ENCODE measurements around the gene NTRK2. TPM values are rescaled to one million over a fixed set of nuclear protein-coding genes. Genes with fewer than 3 reads are reported as not detected.

The NTRK2 gene
- total RNA-seq (2021) (not detected in 2 replicates), Bru-seq, nascent RNA (not detected), BruChase-seq, experiment 1, labeled RNA remaining after a 2-hour chase (percentile 0 among the genes with signal in this experiment), BruChase-seq, experiment 2, labeled RNA remaining after a 6-hour chase (percentile 1 among the genes with signal in this experiment)
- long read RNA-seq, result 0 reads

DNA sequence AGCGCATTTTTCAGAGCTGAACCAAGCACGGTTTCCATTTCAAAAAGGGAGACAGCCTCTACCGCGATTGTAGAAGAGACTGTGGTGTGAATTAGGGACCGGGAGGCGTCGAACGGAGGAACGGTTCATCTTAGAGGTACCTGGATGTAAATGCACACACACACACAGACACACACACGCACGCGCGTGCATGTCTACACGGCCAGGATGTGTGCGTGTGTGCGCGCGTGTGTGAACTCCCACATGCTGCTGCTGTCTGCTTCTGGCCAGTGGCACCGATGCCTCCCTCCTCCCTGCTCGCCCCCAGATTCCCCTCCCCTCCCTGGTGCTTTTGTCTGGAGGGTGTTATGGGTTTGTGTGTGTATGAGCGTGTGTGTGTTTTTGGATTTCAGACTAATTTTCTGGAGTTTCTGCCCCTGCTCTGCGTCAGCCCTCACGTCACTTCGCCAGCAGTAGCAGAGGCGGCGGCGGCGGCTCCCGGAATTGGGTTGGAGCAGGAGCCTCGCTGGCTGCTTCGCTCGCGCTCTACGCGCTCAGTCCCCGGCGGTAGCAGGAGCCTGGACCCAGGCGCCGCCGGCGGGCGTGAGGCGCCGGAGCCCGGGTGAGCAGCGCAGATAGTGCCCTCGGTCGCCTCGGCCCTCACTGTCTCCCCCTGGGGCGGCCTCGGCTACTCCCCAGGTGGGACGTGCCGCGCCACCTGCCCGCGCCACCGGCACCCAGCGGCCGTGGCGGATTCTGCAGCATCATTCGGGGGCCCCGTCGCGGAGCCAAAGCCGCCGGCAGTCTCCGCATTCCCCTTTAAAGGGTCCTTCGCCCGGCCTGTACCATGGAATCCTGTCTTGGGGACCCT is at the start of gene NTRK2:
Gene NTRK2 (plus strand): TSS at position 442 of the 850 bp plus-strand sequence. CDS start 1,020 bp downstream, outside the sequence.
- Histone ChIP-seq H2AFZ (no peak within 1 kb of the TSS), H3K27ac (no peak within 1 kb of the TSS), H3K4me3 (no peak within 1 kb of the TSS), H3K9me2 (ENCODE audit: insufficient read depth) (no peaks in the 10 kb centered on the region), H3F3A (ENCODE audit: insufficient read depth, low read depth) (no peaks in the 10 kb centered on the region), H3K4me1 (replicated peaks; ENCODE audit: insufficient read depth) (no peaks in the 10 kb centered on the region), H3K36me3 (ENCODE audit: low read depth) (no peaks in the 10 kb centered on the region), H4K20me1 (ENCODE audit: insufficient read depth) (no peaks in the 10 kb centered on the region), H3K9me3 (ENCODE audit: insufficient read depth, low read depth) (no peaks in the 10 kb centered on the region; the same call in 1 of the 2 replicates), H3K27me3 (ENCODE audit: insufficient read depth, low read depth) (peaks cover 7% of the 10 kb centered on the region; the same call in 1 of the 2 replicates), H3K79me2 (ENCODE audit: low read depth) (no peaks in the 10 kb centered on the region), H3K4me2 (no peak within 1 kb of the TSS)
- no peak for TF ChIP-seq EZH2 (IDR thresholded peaks at IDR 0.05; ENCODE audit: low read depth)
- TF ChIP-seq, protein P1, sequence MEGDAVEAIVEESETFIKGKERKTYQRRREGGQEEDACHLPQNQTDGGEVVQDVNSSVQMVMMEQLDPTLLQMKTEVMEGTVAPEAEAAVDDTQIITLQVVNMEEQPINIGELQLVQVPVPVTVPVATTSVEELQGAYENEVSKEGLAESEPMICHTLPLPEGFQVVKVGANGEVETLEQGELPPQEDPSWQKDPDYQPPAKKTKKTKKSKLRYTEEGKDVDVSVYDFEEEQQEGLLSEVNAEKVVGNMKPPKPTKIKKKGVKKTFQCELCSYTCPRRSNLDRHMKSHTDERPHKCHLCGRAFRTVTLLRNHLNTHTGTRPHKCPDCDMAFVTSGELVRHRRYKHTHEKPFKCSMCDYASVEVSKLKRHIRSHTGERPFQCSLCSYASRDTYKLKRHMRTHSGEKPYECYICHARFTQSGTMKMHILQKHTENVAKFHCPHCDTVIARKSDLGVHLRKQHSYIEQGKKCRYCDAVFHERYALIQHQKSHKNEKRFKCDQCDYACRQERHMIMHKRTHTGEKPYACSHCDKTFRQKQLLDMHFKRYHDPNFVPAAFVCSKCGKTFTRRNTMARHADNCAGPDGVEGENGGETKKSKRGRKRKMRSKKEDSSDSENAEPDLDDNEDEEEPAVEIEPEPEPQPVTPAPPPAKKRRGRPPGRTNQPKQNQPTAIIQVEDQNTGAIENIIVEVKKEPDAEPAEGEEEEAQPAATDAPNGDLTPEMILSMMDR (conservative IDR thresholded peaks at IDR 0.05), result no peak
- DNase-seq, result no peak
- intact Hi-C loops (cut with micrococcal nuclease; ENCODE audit: unreplicated experiment), result no loop called here
- ChIA-PET POLR2A (ENCODE audit: unreplicated experiment) (no interaction called here), CTCF (no interaction called here)
- BruUV-seq (replicated peaks), result no TSS peak

DNA sequence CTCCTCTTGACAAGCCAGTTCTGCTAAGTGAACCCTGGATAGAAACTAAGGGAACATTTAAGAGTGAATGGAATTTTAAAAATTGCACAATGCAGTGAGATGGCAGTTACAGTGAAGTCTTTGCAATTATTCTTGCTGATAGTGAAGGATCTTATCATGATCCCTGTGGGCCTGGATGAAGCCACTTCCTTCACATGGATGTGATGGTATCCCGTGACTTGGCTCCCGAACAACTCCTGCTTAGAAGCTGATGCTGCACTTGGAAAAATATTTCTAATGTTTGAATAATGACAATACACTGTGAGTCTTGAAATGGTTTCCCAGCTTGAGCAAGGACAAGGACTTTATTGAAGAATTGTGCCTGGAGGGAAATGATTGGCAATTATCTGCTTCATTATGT is 49.2 kb upstream of the NTRK2 start:
- no peak overlapping the region for H3K27ac ChIP-seq
- no peaks in the 10 kb centered on the region for H3K79me2 ChIP-seq (ENCODE audit: low read depth)
- no peaks in the 10 kb centered on the region for H3K36me3 ChIP-seq (ENCODE audit: low read depth)
- ChIA-PET POLR2A (ENCODE audit: unreplicated experiment) (no interaction called here), CTCF (no interaction called here)
- BruUV-seq (replicated peaks), result no TSS peak
- no peaks in the 10 kb centered on the region for H3K9me2 ChIP-seq (ENCODE audit: insufficient read depth)
- H2AFZ ChIP-seq, result no peak overlapping the region
- TF ChIP-seq, protein P1 (conservative IDR thresholded peaks at IDR 0.05), result no peak
- TF ChIP-seq EZH2 (IDR thresholded peaks at IDR 0.05; ENCODE audit: low read depth), result no peak
- DNase-seq, result no peak
- no peaks in the 10 kb centered on the region for H4K20me1 ChIP-seq (ENCODE audit: insufficient read depth)
- intact Hi-C loops (cut with micrococcal nuclease; ENCODE audit: unreplicated experiment), result no loop called here
- no peaks in the 10 kb centered on the region for H3K4me1 ChIP-seq (replicated peaks; ENCODE audit: insufficient read depth)
- no peak overlapping the region for H3K4me3 ChIP-seq
- H3K4me2 ChIP-seq, result no peak overlapping the region
- no peaks in the 10 kb centered on the region for H3K27me3 ChIP-seq (ENCODE audit: insufficient read depth, low read depth)
- H3K9me3 ChIP-seq (ENCODE audit: insufficient read depth, low read depth), result no peaks in the 10 kb centered on the region
- H3F3A ChIP-seq (ENCODE audit: insufficient read depth, low read depth), result no peaks in the 10 kb centered on the region

DNA sequence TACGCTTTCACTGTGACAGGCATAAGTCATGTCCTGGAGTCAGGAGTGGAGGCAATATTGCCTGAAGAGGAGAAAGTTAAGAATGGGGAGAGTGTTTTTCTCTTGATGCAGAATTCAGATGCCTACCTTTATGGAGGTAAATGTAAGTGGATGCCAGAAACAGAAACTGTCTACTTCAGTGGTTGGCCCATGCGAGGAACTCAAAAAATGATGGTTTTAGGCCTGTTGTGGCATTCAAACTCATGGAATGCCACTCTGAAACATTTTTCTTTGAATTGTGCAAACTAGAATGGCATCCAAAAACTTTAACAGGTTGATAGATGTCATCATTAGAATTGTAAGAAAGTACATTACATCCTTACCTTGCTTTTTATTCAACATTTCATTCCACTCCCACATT is 47.7 kb upstream of the NTRK2 start:
- H3K36me3 ChIP-seq (ENCODE audit: low read depth), result no peaks in the 10 kb centered on the region
- H3K4me3 ChIP-seq, result no peak overlapping the region
- H3K79me2 ChIP-seq (ENCODE audit: low read depth), result no peaks in the 10 kb centered on the region
- CTCF ChIA-PET, result no interaction called here
- H3K27me3 ChIP-seq (ENCODE audit: insufficient read depth, low read depth), result no peaks in the 10 kb centered on the region
- intact Hi-C loops (cut with micrococcal nuclease; ENCODE audit: unreplicated experiment), result no loop called here
- H3K27ac ChIP-seq, result no peak overlapping the region
- H2AFZ ChIP-seq, result no peak overlapping the region
- POLR2A ChIA-PET (ENCODE audit: unreplicated experiment), result no interaction called here
- H3K9me2 ChIP-seq (ENCODE audit: insufficient read depth), result no peaks in the 10 kb centered on the region
- H3K9me3 ChIP-seq (ENCODE audit: insufficient read depth, low read depth), result no peaks in the 10 kb centered on the region
- no peaks in the 10 kb centered on the region for H3K4me1 ChIP-seq (replicated peaks; ENCODE audit: insufficient read depth)
- BruUV-seq (replicated peaks), result no TSS peak
- no peak for DNase-seq
- TF ChIP-seq, protein P1 (conservative IDR thresholded peaks at IDR 0.05), result no peak
- TF ChIP-seq EZH2 (IDR thresholded peaks at IDR 0.05; ENCODE audit: low read depth), result no peak
- no peaks in the 10 kb centered on the region for H4K20me1 ChIP-seq (ENCODE audit: insufficient read depth)
- no peaks in the 10 kb centered on the region for H3F3A ChIP-seq (ENCODE audit: insufficient read depth, low read depth)
- no peak overlapping the region for H3K4me2 ChIP-seq
